D721Med (cell line): ENCODE results near the gene TOM1L2.

Source experiments
- DNase-seq: peaks from one replicate; pipeline ENCODE4 v3.0.0; 2011; ENCODE audit warnings: low spot score; ENCODE audit not compliant: insufficient read length
- FAIRE-seq: peaks from 2 replicates; lab custom pipeline; 2011; peaks lifted over from hg19 to GRCh38; lab: Jason Lieb, UNC
- CTCF ChIP-seq: IDR thresholded peaks from 2 replicates; pipeline ENCODE4 v1.5.1; 2012; ENCODE audit warnings: mild to moderate bottlenecking, control low read depth; ENCODE audit not compliant: insufficient read depth; ENCODE audit errors: missing control alignments

The TOM1L2 gene

GRCh38 chr17:17892731-17893130 lies 79.5 kb downstream of the TOM1L2 start:
- no peak for FAIRE-seq
- TF ChIP-seq CTCF: no peak

GRCh38 chr17:17892009-17892408 lies 80.2 kb downstream of the TOM1L2 start:
- TF ChIP-seq CTCF: no peak
- FAIRE-seq (no peak), DNase-seq (no peak)

More at GRCh38 chr17:17892731-17893130, 79.5 kb downstream of the TOM1L2 start:
- no peak for DNase-seq

- FAIRE-seq (no peak), DNase-seq (peak; percentile 57)
- TF ChIP-seq CTCF: peak; percentile 16
Observed at GRCh38 chr17:17890773-17891759, 81.1 kb downstream of the TOM1L2 start.

- FAIRE-seq (no peak), DNase-seq (no peak)
- no peak for TF ChIP-seq CTCF
Observed at GRCh38 chr17:17889922-17890321, 82.3 kb downstream of the TOM1L2 start.

GRCh38 chr17:17888821-17889220 lies 83.4 kb downstream of the TOM1L2 start:
- DNase-seq (no peak), FAIRE-seq (no peak)
- no peak for TF ChIP-seq CTCF

- no peak for FAIRE-seq
- DNase-seq: no peak
- no peak for TF ChIP-seq CTCF
Observed at GRCh38 chr17:17888371-17888770, 83.8 kb downstream of the TOM1L2 start.
